Endometrial microvascular endothelial cells (primary cell): ENCODE results near the gene LSS. TPM values are rescaled to one million over a fixed set of nuclear protein-coding genes. Genes with fewer than 3 reads are reported as not detected.

Experiments
- total RNA-seq: library from RNA; depleted of rRNA; stranded (reverse); fragments of >200 nt; gene quantifications from one replicate; pipeline ENCODE4 v1.2.3, GENCODE V29; 2015; ENCODE audit errors: inconsistent ontology term

Gene LSS
- total RNA-seq, 1 donor from 2014 or later, result 57.2 TPM

Other genes starting within 250 kb of the LSS start
- gene COL6A1, start 247.0 kb downstream of the LSS start, total RNA-seq, result 30.2 TPM
- 11.2 TPM for gene COL6A2, start 130.7 kb downstream of the LSS start, total RNA-seq
- gene FTCD, start 73.2 kb downstream of the LSS start, total RNA-seq, result not detected
- gene SPATC1L, start 44.3 kb downstream of the LSS start, total RNA-seq, result 24.8 TPM
- 57.1 TPM for gene MCM3AP, start 56.8 kb upstream of the LSS start, total RNA-seq
- gene YBEY, start 57.6 kb upstream of the LSS start, total RNA-seq, result 9.0 TPM
- gene C21orf58, start 95.1 kb upstream of the LSS start, total RNA-seq, result 6.7 TPM
- 17.8 TPM for gene PCNT, start 95.4 kb upstream of the LSS start, total RNA-seq
- gene DIP2A, start 230.1 kb upstream of the LSS start, total RNA-seq, result 28.9 TPM